ENCODE results near the gene DUSP21.

DUSP21 gene

DNA sequence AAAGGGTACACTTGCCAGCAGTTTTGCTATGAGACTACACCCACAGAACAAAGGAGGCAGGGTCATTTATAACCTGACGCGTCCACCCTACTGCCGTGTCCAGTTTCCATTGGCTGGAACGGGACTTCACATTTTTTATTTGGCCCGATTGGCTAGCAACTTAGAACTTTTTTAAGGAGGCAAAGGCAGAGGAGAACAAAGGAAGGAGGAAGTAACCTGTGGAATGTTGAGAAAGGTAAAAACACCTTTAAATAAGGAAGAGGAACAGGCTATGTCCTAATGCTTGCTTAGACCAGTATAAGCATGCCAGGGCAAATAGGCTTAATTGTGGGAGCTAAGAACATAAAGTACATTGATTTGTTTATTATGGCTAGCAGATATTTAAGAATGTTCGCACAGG is 47.8 kb downstream of the DUSP21 start:
- CTCF ChIA-PET = no interaction called here
- peaks cover 7% of the 10 kb centered on the region for H3K4me1 Mint-ChIP-seq
- no peak for DNase-seq
- H3K9me3 Mint-ChIP-seq = peaks cover 10% of the 10 kb centered on the region
- no peak overlapping the region for H3K4me3 Mint-ChIP-seq
- no peak overlapping the region for H3K27ac Mint-ChIP-seq
- H3K27me3 Mint-ChIP-seq = no peaks in the 10 kb centered on the region
- H3K36me3 Mint-ChIP-seq = peaks cover 15% of the 10 kb centered on the region
